GM23338 (cell line): ENCODE results near the gene SLC2A13. TPM values are rescaled to one million over a fixed set of nuclear protein-coding genes. Genes with fewer than 3 reads are reported as not detected.

Experiments used
- ATAC-seq: fragments of 200-7000 bp; cut with Tn5 transposase; 3 replicates; pipeline ENCODE4 v1.9.1; 2020
- DNase-seq: peaks from one replicate; pipeline ENCODE4 v3.0.0-alpha.2; 2015; ENCODE audit warnings: low spot score
- H2AFZ ChIP-seq: fragments of 200-600 bp; sonication (generic); 2 replicates; pipeline ENCODE4 v1.8.0; 2016; ENCODE audit warnings: antibody characterized with exemption, mild to moderate bottlenecking, moderate library complexity
- H3F3A ChIP-seq: fragments of 200-600 bp; sonication (generic); replicated peaks from 2 replicates; pipeline ENCODE4 v1.8.0; 2017; ENCODE audit warnings: antibody characterized with exemption, mixed run types, low read depth
- H3K27ac ChIP-seq: fragments of 200-600 bp; sonication (generic); 2 replicates; pipeline ENCODE4 v1.6.1; 2016; ENCODE audit warnings: low read depth
- H3K27me3 ChIP-seq: fragments of 200-600 bp; sonication (generic); 2 replicates; pipeline ENCODE4 v1.8.0; 2016; ENCODE audit warnings: mild to moderate bottlenecking, mixed run types, moderate library complexity; ENCODE audit not compliant: insufficient read depth
- H3K36me3 ChIP-seq: fragments of 200-600 bp; sonication (generic); 2 replicates; pipeline ENCODE4 v1.8.0; 2016; ENCODE audit warnings: mild to moderate bottlenecking; ENCODE audit not compliant: insufficient read depth
- H3K4me1 ChIP-seq: fragments of 200-600 bp; sonication (generic); 2 replicates; pipeline ENCODE4 v1.8.0; 2016; ENCODE audit warnings: mild to moderate bottlenecking, moderate library complexity; ENCODE audit not compliant: insufficient read depth
- H3K4me2 ChIP-seq: fragments of 200-600 bp; sonication (generic); 2 replicates; pipeline ENCODE4 v1.7.1; 2017; ENCODE audit warnings: mixed run types
- H3K4me3 ChIP-seq: fragments of 200-600 bp; sonication (generic); 2 replicates; pipeline ENCODE4 v1.6.1; 2016; ENCODE audit warnings: mixed run types
- H3K79me2 ChIP-seq: fragments of 200-600 bp; sonication (generic); replicated peaks from 2 replicates; pipeline ENCODE4 v1.8.0; 2017; ENCODE audit warnings: mild to moderate bottlenecking; ENCODE audit not compliant: insufficient read depth
- H3K9me2 ChIP-seq: fragments of 200-600 bp; sonication (generic); 2 replicates; pipeline ENCODE4 v1.8.0; 2017; ENCODE audit not compliant: insufficient read depth
- H4K20me1 ChIP-seq: fragments of 200-600 bp; sonication (generic); replicated peaks from 2 replicates; pipeline ENCODE4 v1.8.0; 2017; ENCODE audit warnings: mild to moderate bottlenecking; ENCODE audit not compliant: insufficient read depth
- H3K27ac Mint-ChIP-seq: 2 replicates; pipeline ENCODE4 v1.8.0; 2020; ENCODE audit warnings: inconsistent platforms, mild to moderate bottlenecking, moderate library complexity, mixed read lengths
- H3K27me3 Mint-ChIP-seq: 3 replicates; pipeline ENCODE4 v1.8.0; 2022; ENCODE audit warnings: low read depth, mild to moderate bottlenecking, moderate library complexity, mixed read lengths, inconsistent platforms; ENCODE audit not compliant: insufficient read depth, poor library complexity
- H3K36me3 Mint-ChIP-seq: 3 replicates; pipeline ENCODE4 v1.8.0; 2021; ENCODE audit warnings: low read depth, mild to moderate bottlenecking, inconsistent platforms, moderate library complexity, mixed read lengths
- H3K4me1 Mint-ChIP-seq: 3 replicates; pipeline ENCODE4 v1.8.0; 2020; ENCODE audit warnings: mild to moderate bottlenecking, inconsistent platforms, mixed read lengths
- H3K4me3 Mint-ChIP-seq: 3 replicates; pipeline ENCODE4 v1.8.0; 2021; ENCODE audit warnings: moderate library complexity, mild to moderate bottlenecking, inconsistent platforms, mixed read lengths
- H3K9me3 Mint-ChIP-seq: 3 replicates; pipeline ENCODE4 v1.8.0; 2020; ENCODE audit warnings: moderate library complexity, mild to moderate bottlenecking, inconsistent platforms, mixed read lengths
- CREB1 ChIP-seq: fragments of 250-450 bp; sonication (Bioruptor Pico); IDR thresholded peaks from 2 replicates; pipeline ENCODE4 v1.5.0; 2020; ENCODE audit warnings: low read depth, mild to moderate bottlenecking, moderate library complexity
- ETS1 ChIP-seq: IDR thresholded peaks from 2 replicates; pipeline ENCODE4 v1.6.1; 2016; ENCODE audit warnings: antibody characterized with exemption
- EZH2 ChIP-seq: fragments of 200-600 bp; sonication (generic); IDR thresholded peaks from one replicate; pipeline ENCODE4 v1.8.0; 2017; ENCODE audit warnings: antibody characterized with exemption, mild to moderate bottlenecking, low read depth; ENCODE audit not compliant: unreplicated experiment
- EZH2phosphoT487 ChIP-seq: fragments of 200-600 bp; sonication (generic); IDR thresholded peaks from one replicate; pipeline ENCODE4 v1.8.1; 2018; ENCODE audit warnings: antibody characterized with exemption; ENCODE audit not compliant: unreplicated experiment
- JUNB ChIP-seq: IDR thresholded peaks from one replicate; pipeline ENCODE4 v1.6.1; 2016; ENCODE audit warnings: antibody characterized with exemption; ENCODE audit not compliant: unreplicated experiment
- NANOG ChIP-seq: IDR thresholded peaks from 2 replicates; pipeline ENCODE4 v1.6.1; 2016; ENCODE audit warnings: antibody characterized with exemption, borderline replicate concordance
- POLR2AphosphoS5 ChIP-seq: IDR thresholded peaks from 2 replicates; pipeline ENCODE4 v1.6.1; 2016; ENCODE audit warnings: antibody characterized with exemption, low read depth
- REST ChIP-seq: IDR thresholded peaks from one replicate; pipeline ENCODE4 v1.6.1; 2018; ENCODE audit warnings: antibody characterized with exemption; ENCODE audit not compliant: unreplicated experiment
- STAT1 ChIP-seq: IDR thresholded peaks from one replicate; pipeline ENCODE4 v1.6.1; 2016; ENCODE audit warnings: antibody characterized with exemption; ENCODE audit not compliant: unreplicated experiment
- ZNF114 ChIP-seq: fragments of 250-450 bp; sonication (Bioruptor Pico); IDR thresholded peaks from 2 replicates; pipeline ENCODE4 v1.5.0; 2020; ENCODE audit warnings: mild to moderate bottlenecking, moderate library complexity
- ZNF331 ChIP-seq: fragments of 250-450 bp; sonication (Bioruptor Pico); IDR thresholded peaks from 2 replicates; pipeline ENCODE4 v1.5.0; 2020; ENCODE audit warnings: low read depth, mild to moderate bottlenecking, moderate library complexity
- ZNF462 ChIP-seq: fragments of 250-450 bp; sonication (Bioruptor Pico); IDR thresholded peaks from 2 replicates; pipeline ENCODE4 v1.5.0; 2020; ENCODE audit warnings: mild to moderate bottlenecking, moderate library complexity
- polyA plus RNA-seq: library from polyadenylated mRNA; unstranded; fragments of >200 nt; fragmentation: Nextera tagmentation; extraction: Ambion mirVana; gene quantifications from 2 replicates; pipeline ENCODE4 v1.2.1, GENCODE V29; 2016
- total RNA-seq: library from RNA; depleted of rRNA; stranded (reverse); fragments of >200 nt; shearing (Covaris generic); gene quantifications from 2 replicates; pipeline ENCODE4 v1.2.3, GENCODE V29; 2014
- TF ChIP-seq, protein P1 (sequence below), 2 experiments: fragments of 200-600 bp in 1 of 2; sonication (generic) in 1 of 2; conservative IDR thresholded peaks; 2 replicates each; pipeline versions ENCODE4 v1.5.1 to v1.6.1; 2016 to 2017; ENCODE audit warnings: antibody characterized with exemption in 2 of 2, low read depth in 2 of 2, mild to moderate bottlenecking in 2 of 2, moderate library complexity in 1 of 2

Gene SLC2A13
- total and polyA plus RNA-seq, 2 experiments from 2014 or later, result 6.8 to 22.7 TPM

DNA sequence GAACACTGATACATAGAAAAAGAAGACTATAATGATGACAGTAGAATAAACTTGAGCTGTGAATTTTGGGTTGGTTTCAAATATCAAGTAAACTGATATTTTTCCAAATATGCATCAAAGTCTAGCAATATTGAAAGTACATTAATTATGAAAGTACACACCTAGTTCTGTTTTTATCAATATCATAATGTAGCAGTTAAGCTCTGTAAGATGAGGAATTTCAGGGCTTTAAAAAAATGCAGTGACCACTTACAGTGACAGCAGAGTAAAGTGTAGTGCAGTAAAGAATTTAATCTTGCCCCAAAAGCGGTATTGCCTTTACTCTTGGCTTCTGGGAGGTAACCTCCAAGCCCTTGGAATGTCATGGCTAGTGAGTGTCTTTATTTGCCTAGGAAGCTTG, 383.4 kb downstream of the SLC2A13 start:
- Histone ChIP-seq H3K9me2 (no peaks in the 10 kb centered on the region), H2AFZ (no peak overlapping the region), H4K20me1 (no peaks in the 10 kb centered on the region), H3K4me1 (0 out of 2 replicates have a peak, but pooled peaks cover 3% of the 10 kb centered on the region), H3K79me2 (no peaks in the 10 kb centered on the region), H3K27ac (no peak overlapping the region), H3K4me2 (no peak overlapping the region), H3F3A (no peaks in the 10 kb centered on the region), H3K27me3 (no peaks in the 10 kb centered on the region), H3K36me3 (no peaks in the 10 kb centered on the region), H3K4me3 (no peak overlapping the region)
- H3K27me3 Mint-ChIP-seq, result no peaks in the 10 kb centered on the region
- no peaks in the 10 kb centered on the region; the same call in 2 of the 3 replicates for H3K36me3 Mint-ChIP-seq
- H3K27ac Mint-ChIP-seq, result no peak overlapping the region
- no peak for ATAC-seq
- no peaks in the 10 kb centered on the region for H3K9me3 Mint-ChIP-seq
- no peak overlapping the region for H3K4me3 Mint-ChIP-seq
- no peak for DNase-seq
- peaks cover 4% of the 10 kb centered on the region; the same call in 2 of the 3 replicates for H3K4me1 Mint-ChIP-seq
- TF ChIP-seq ZNF462 (no peak), STAT1 (no peak), EZH2phosphoT487 (no peak), NANOG (no peak), POLR2AphosphoS5 (no peak), JUNB (no peak), REST (no peak), EZH2 (no peak), ZNF114 (CRISPR knock-in tag) (no peak), CREB1 (CRISPR knock-in tag) (no peak), ETS1 (no peak), ZNF331 (CRISPR knock-in tag) (no peak)
- TF ChIP-seq, protein P1, sequence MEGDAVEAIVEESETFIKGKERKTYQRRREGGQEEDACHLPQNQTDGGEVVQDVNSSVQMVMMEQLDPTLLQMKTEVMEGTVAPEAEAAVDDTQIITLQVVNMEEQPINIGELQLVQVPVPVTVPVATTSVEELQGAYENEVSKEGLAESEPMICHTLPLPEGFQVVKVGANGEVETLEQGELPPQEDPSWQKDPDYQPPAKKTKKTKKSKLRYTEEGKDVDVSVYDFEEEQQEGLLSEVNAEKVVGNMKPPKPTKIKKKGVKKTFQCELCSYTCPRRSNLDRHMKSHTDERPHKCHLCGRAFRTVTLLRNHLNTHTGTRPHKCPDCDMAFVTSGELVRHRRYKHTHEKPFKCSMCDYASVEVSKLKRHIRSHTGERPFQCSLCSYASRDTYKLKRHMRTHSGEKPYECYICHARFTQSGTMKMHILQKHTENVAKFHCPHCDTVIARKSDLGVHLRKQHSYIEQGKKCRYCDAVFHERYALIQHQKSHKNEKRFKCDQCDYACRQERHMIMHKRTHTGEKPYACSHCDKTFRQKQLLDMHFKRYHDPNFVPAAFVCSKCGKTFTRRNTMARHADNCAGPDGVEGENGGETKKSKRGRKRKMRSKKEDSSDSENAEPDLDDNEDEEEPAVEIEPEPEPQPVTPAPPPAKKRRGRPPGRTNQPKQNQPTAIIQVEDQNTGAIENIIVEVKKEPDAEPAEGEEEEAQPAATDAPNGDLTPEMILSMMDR (conservative IDR thresholded peaks at IDR 0.05; ENCODE audit: low read depth in 2 of 2), result no peak
